Uterus (tissue), 4 donors: ENCODE data around the gene EID3. TPM values are rescaled to one million over a fixed set of nuclear protein-coding genes. Genes with fewer than 3 reads are reported as not detected.
"Not testable (repeated sequence)": the region's sequence is repeated elsewhere in the genome, so short reads cannot be mapped to it uniquely, and the experiment has no call there.

Source experiments
- DNase-seq, 2 donors: peaks; one replicate each; pipeline ENCODE4 v3.0.0-alpha.2; 2019 to 2020
- H3K27ac ChIP-seq, 2 donors: fragments of 200-600 bp; sonication (generic); 1 replicate in 1 of 2; 2 replicates in 1 of 2; pipeline ENCODE4 v1.5.1; 2016 to 2018
- H3K27me3 ChIP-seq, 2 donors: fragments of 200-600 bp; sonication (generic); one replicate each; pipeline ENCODE4 v1.5.1; 2018 to 2019; ENCODE audit warnings: control low read depth in 1 of 2
- H3K36me3 ChIP-seq, 2 donors: fragments of 200-600 bp; sonication (generic); one replicate each; pipeline ENCODE4 v1.5.1; 2019; ENCODE audit warnings: control low read depth in 1 of 2
- H3K4me1 ChIP-seq, 2 donors: fragments of 200-600 bp; sonication (generic); one replicate each; pipeline ENCODE4 v1.5.1; 2018 to 2019; ENCODE audit warnings: control low read depth in 1 of 2
- H3K4me3 ChIP-seq, 2 donors: fragments of 200-600 bp; sonication (generic); 1 replicate in 1 of 2; 2 replicates in 1 of 2; pipeline ENCODE4 v1.5.1; 2018 to 2019; ENCODE audit warnings: mild to moderate bottlenecking in 1 of 2
- H3K9me3 ChIP-seq, 2 donors: fragments of 200-600 bp; sonication (generic); one replicate each; pipeline ENCODE4 v1.5.1; 2019; ENCODE audit warnings: control low read depth in 1 of 2
- POLR2A ChIP-seq, 2 donors: fragments of 450-650 bp; IDR thresholded peaks; one replicate each; pipeline ENCODE4 v1.6.1; 2016; ENCODE audit warnings: antibody characterized with exemption in 2 of 2, mild to moderate bottlenecking in 1 of 2, moderate library complexity in 1 of 2
- intact Hi-C: fragments of 100-400 bp; cut with DNase I; formaldehyde crosslinking; loops from one replicate; pipeline ENCODE4 v1.15.1; 2023; ENCODE audit warnings: low total_unique reads
- total RNA-seq, 4 donors: library from RNA; depleted of rRNA in 3 of 4; stranded (reverse); fragments of >200 nt in 3 of 4; gene quantifications; one replicate each; pipeline versions ENCODE4 v1.1.0 to v1.2.4, GENCODE V29; 2014 to 2023
- TF ChIP-seq, protein P1 (sequence below), 4 experiments: fragments of 200-600 bp in 2 of 4; fragments of 450-650 bp in 2 of 4; sonication (generic) in 2 of 4; IDR thresholded peaks; one replicate each; pipeline ENCODE4 v1.5.1; 2016 to 2019; ENCODE audit warnings: antibody characterized with exemption in 4 of 4, mild to moderate bottlenecking in 2 of 4, moderate library complexity in 1 of 4
- donor health status: DM: yes; HTN: yes; CAD: no.

EID3 gene
- total RNA-seq, 4 donors from 2014 or later, result 3.8 to 12.0 (median 10.1) TPM

DNA sequence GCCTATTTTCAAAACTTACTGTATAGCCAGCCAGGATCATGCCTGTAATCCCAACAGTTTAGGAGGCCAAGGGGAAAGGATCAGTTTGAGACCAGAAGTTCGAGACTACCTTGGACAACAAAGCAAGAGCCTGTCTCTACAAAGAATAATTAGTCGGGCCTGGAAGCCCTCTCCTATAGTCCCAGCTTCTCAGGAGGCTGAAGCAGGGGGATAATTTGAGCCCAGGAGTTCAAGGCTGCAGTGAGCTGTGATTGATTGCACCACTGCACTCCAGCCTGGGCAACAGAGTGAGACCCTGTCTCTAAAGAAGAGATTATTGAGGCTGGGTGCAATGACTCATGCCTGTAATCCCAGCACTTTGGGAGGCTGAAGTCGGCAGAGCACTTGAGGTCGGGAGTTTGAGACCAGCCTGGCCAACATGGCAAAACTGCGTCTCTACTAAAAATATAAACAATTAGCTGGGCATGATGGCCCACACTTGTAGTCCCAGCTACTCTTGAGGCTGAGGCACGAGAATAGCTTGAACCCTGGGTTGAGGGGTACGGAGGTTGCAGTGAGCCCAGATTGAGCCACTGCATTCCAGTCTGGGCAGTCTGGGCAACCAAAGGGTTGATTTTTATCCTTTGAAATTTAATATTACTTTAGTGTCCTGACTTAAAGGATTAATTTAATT is 14.1 kb downstream of the EID3 start:
- Histone ChIP-seq H3K27ac (no peak overlapping the region), H3K9me3 (no peaks in the 10 kb centered on the region), H3K27me3 (no peaks in the 10 kb centered on the region), H3K36me3 (no peaks in the 10 kb centered on the region), H3K4me3 (no peak overlapping the region), H3K4me1 (no peaks in the 10 kb centered on the region)
- TF ChIP-seq, protein P1, sequence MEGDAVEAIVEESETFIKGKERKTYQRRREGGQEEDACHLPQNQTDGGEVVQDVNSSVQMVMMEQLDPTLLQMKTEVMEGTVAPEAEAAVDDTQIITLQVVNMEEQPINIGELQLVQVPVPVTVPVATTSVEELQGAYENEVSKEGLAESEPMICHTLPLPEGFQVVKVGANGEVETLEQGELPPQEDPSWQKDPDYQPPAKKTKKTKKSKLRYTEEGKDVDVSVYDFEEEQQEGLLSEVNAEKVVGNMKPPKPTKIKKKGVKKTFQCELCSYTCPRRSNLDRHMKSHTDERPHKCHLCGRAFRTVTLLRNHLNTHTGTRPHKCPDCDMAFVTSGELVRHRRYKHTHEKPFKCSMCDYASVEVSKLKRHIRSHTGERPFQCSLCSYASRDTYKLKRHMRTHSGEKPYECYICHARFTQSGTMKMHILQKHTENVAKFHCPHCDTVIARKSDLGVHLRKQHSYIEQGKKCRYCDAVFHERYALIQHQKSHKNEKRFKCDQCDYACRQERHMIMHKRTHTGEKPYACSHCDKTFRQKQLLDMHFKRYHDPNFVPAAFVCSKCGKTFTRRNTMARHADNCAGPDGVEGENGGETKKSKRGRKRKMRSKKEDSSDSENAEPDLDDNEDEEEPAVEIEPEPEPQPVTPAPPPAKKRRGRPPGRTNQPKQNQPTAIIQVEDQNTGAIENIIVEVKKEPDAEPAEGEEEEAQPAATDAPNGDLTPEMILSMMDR (IDR thresholded peaks at IDR 0.05), result no peak
- no peak for TF ChIP-seq POLR2A (IDR thresholded peaks at IDR 0.05)
- intact Hi-C loops, result no loop called here
- DNase-seq, result no peak

DNA sequence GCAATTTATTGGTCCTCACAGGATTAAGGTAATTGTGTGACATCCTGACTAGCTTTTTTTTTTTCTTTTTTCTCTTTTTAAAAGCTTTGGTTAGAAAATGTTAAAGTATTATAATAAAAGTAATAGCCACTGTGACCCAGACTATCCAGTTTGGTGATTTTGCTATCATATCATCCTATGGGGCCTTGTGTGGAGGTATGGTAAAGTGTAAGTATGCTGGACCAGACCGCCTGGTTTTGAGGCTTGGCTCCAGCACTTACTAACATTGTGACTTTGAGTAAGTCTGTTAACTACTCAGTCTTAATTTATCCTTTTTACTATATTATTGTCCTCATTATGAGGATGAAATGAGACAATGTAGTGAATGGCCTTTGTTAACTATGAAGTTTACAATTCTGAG is 15.5 kb downstream of the EID3 start:
- intact Hi-C loops, result no loop called here
- H3K4me1 ChIP-seq, result no peaks in the 10 kb centered on the region
- no peaks in the 10 kb centered on the region for H3K36me3 ChIP-seq
- no peak overlapping the region for H3K4me3 ChIP-seq
- no peaks in the 10 kb centered on the region for H3K9me3 ChIP-seq
- TF ChIP-seq, protein P1 (IDR thresholded peaks at IDR 0.05), result no peak
- no peak for TF ChIP-seq POLR2A (IDR thresholded peaks at IDR 0.05)
- no peaks in the 10 kb centered on the region for H3K27me3 ChIP-seq
- H3K27ac ChIP-seq, result no peak overlapping the region
- DNase-seq, result no peak

DNA sequence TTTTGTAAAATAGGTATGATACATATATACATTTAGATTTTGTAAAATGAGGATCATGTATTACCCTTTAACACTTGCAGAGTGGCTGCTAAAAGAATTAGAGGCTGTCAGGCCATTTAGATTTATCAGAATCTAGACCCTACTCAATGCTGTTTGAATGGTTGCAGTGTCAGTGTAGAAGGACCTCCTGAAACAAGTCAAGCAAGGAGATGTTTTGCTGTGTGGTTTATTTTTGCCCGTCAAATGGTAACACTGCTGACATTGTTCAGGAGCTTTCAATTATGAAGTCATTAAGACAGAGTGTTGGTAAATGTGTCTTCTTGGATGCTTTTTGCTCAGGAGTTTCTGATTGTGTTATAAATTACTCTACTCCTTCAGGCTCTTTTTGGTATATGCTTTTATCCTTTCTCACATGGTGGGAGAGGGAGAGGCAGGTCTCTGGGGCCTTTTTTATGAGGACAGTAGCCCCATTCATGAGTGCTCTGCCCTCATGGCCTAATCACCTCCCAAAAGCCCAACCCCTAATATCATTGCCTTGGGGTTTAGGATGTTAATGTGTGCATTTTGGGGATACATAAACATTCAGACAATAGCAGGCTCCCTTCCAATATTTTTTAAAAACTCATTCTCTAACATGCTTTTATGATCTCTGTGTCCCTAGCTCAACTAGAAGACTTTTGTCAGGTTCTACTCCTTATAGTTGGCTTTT is 16.5 kb downstream of the EID3 start:
- no peaks in the 10 kb centered on the region for H3K4me1 ChIP-seq
- no peak overlapping the region for H3K4me3 ChIP-seq
- TF ChIP-seq POLR2A (IDR thresholded peaks at IDR 0.05), result no peak
- TF ChIP-seq, protein P1 (IDR thresholded peaks at IDR 0.05), result no peak
- H3K27ac ChIP-seq, result no peak overlapping the region
- no peaks in the 10 kb centered on the region for H3K27me3 ChIP-seq
- H3K36me3 ChIP-seq, result no peaks in the 10 kb centered on the region
- no peaks in the 10 kb centered on the region for H3K9me3 ChIP-seq
- intact Hi-C loops, result no loop called here
- no peak for DNase-seq

DNA sequence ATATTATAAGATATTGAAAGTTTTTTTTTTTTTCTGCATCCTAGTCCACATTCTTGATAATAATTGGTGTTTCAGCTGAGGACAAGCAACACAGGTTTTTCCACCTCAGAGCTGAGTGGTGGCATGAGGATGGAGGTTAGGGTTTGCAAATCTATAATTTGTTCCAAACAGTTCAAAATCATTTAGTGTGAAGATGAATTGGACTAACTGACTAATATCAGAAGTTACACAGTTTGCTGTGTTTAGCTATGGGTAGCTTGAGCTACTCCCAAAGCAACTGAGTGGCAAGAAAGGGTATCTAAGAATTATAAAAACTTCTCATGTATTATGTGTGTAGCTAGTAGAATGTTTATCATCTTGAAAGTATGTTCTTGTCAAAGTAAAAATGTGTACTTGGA is 17.1 kb downstream of the EID3 start:
- Histone ChIP-seq H3K27me3 (no peaks in the 10 kb centered on the region), H3K27ac (no peak overlapping the region), H3K4me1 (no peaks in the 10 kb centered on the region), H3K9me3 (no peaks in the 10 kb centered on the region), H3K4me3 (no peak overlapping the region), H3K36me3 (no peaks in the 10 kb centered on the region)
- intact Hi-C loops, result no loop called here
- no peak for TF ChIP-seq POLR2A (IDR thresholded peaks at IDR 0.05)
- TF ChIP-seq, protein P1 (IDR thresholded peaks at IDR 0.05), result no peak
- DNase-seq, result no peak

DNA sequence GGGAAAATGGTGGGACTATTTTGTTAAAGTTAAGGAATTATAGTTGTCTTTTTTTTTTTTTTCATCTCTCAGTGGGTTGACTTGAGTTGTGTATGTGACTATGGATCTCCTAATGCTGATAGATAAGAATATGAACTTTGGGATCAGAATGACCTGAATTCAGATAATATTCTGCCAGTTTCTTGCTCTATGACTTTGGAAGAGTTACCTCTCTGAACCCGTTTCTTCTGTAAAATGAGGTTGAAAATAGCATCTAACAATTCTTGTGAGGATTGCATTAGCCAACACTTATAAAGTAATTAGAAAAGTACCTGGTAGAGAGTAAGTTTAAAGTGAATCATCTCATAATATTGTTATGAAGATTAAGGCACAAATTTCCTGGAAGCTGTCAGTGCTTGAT is 18.4 kb downstream of the EID3 start:
- no peaks in the 10 kb centered on the region for H3K36me3 ChIP-seq
- DNase-seq, result no peak
- intact Hi-C loops, result no loop called here
- TF ChIP-seq, protein P1 (IDR thresholded peaks at IDR 0.05), result no peak
- no peak for TF ChIP-seq POLR2A (IDR thresholded peaks at IDR 0.05)
- no peak overlapping the region for H3K4me3 ChIP-seq
- no peaks in the 10 kb centered on the region for H3K4me1 ChIP-seq
- no peak overlapping the region for H3K27ac ChIP-seq
- H3K27me3 ChIP-seq, result no peaks in the 10 kb centered on the region
- H3K9me3 ChIP-seq, result no peaks in the 10 kb centered on the region

DNA sequence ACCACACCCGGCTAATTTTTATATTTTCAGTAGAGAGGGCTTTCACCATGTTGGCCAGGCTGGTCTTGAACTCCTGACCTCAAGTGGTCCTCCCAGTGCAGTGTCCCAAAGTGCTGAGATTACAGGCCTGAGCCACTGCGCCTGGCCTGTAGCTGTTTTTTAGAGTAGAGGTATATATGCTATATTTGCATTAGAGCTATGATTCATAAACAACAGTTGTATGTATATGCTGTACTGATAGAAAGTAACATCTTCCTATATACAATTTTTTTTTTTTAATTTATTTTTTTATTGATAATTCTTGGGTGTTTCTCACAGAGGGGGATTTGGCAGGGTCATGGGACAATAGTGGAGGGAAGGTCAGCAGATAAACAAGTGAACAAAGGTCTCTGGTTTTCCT is 19.0 kb downstream of the EID3 start:
- intact Hi-C loops, H3K27me3 ChIP-seq, H3K4me3 ChIP-seq, H3K36me3 ChIP-seq, H3K27ac ChIP-seq, H3K4me1 ChIP-seq, DNase-seq, H3K9me3 ChIP-seq: not testable (repeated sequence)
